Glomerular endothelial cell (primary cell): ENCODE results near the gene PSMG3. TPM values are rescaled to one million over a fixed set of nuclear protein-coding genes. Genes with fewer than 3 reads are reported as not detected.

ENCODE experiments used
- DNase-seq: peaks from one replicate; pipeline ENCODE4 v3.0.0-alpha.2; 2011; ENCODE audit warnings: low read depth, low spot score; ENCODE audit errors: extremely low read depth
- total RNA-seq: library from RNA; depleted of rRNA; stranded (reverse); fragments of >200 nt; gene quantifications from 2 replicates; pipeline ENCODE4 v1.2.3, GENCODE V29; 2015

Gene PSMG3, protein sequence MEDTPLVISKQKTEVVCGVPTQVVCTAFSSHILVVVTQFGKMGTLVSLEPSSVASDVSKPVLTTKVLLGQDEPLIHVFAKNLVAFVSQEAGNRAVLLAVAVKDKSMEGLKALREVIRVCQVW
- total RNA-seq, result 32.3 and 45.6 TPM in 2 replicates

DNA sequence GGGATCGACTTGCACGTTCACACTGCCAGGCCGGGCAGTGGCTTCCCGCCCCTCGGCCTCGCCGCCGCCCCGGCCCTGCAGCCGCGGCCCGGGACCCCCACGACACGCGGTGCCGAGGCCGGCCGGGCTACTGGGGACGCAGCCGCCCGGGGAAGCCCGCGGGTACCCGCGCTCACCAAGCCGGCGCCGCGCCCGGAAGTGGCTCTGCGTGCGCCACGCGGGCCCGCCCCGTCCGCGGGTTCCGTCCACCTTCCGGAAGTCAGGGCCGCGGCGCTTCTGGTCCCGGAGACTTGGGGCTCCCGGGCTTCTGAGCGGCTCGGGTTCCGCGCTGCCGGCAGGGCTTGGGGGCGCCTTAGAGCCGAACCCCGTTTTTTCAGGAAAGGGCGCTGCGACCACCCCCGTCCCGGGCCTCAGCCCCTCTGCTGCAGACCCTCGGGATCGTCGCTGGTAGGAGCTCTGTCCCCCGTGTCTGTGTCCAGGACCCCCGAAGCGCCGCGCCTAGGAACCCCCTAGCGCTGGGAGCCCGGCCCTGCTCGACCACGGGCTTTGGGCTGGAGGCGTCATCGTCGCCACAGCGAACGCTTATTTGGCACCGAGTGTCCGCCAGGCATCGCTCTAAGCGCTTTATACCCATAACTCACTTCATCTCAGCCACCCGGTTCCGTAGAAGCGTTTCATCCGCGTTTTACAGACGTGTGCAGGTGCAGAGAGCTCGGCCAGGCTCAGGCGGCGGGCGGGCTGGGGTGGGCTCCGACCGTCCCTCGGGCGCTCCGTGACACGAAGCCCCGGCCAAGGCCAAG, at the start of gene PSMG3:
Gene PSMG3 (minus strand): TSS at position 200 of the 800 bp plus-strand sequence. CDS start 693 bp downstream, outside the sequence.
- peak; percentile 23 for DNase-seq

DNA sequence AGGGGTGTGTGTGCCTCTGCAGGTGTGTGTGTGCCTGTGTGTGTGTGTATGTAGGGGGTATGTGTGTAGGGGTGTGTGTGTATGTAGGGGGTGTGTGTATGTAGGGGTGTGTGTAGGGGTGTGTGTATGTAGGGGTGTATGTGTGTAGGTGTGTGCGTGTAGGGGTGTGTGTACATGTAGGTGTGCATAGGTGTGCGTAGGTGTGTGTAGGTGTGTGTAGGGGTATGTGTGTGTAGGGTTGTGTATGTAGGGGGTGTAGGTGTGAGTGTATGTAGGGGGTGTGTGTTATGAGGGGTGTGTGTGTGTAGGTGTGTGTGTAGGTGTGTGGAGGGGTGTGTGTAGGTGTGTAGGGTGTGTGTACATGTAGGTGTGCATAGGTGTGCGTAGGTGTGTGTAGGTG, 48.6 kb upstream of the PSMG3 start:
- DNase-seq, result no peak

DNA sequence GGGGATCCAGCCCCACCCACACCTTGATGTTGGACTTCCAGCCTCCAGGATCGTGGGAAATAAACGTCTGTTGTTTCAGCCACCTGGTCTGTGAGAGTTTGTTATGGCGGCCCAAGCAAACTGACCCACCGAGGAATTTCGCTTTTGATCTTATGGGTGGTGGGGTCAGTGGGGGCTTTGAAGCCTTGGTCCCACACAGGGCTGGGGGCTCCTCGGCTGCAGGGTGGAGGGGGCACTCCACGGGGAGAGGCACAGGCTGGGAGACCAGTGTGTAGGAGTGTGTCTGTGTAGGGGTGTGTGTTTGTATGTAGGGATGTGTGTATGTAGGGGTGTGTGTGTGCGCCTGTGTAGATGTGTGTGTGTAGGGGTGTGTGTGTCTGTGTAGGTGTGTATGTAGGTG, 48.1 kb upstream of the PSMG3 start:
- DNase-seq, result no peak

DNA sequence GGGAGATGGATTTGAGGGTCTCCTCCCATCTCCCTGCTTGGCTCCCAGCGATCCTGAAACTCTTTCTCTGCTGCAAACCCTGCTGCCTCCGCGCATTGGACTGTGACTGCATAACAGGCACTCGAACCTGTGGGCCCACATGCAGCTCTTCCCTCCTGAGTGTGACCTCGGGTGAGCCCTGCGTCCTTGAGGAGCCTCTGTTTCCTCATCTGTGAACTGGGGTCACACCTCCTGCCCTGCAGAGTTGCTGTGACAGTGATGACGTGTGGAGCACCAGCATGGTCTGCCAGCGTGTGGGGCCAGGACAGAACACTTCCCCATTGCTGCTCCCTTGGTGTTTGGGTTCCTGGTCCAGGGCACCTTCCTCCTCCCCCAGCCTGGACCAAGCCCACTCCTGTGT, 46.9 kb upstream of the PSMG3 start:
- DNase-seq, result no peak

DNA sequence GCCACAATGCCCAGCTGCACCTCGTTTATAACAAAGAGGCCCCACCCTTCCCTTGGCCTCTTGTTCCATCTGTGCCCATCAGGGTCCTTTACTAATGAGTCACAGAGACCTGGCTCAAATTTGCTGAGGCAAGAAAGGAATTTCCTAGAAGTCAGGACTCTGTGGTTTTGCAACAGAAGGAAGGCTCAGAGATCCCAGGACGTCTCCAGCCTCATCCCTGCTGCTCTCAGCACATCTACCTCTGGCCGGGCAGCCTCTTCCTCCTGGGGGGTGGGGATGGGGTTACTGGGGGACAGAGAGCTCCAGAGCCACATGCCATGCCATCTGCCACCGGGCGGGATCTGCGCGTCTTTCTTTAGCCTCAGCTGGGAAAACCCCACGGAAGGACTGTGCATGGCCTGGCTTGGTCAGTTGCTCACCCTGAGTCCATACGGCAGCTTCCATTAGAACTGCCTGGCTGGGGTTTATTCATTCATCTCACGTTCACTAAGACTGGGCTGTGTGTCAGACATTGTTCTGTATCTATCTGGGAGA, 41.9 kb upstream of the PSMG3 start:
- DNase-seq, result no peak

DNA sequence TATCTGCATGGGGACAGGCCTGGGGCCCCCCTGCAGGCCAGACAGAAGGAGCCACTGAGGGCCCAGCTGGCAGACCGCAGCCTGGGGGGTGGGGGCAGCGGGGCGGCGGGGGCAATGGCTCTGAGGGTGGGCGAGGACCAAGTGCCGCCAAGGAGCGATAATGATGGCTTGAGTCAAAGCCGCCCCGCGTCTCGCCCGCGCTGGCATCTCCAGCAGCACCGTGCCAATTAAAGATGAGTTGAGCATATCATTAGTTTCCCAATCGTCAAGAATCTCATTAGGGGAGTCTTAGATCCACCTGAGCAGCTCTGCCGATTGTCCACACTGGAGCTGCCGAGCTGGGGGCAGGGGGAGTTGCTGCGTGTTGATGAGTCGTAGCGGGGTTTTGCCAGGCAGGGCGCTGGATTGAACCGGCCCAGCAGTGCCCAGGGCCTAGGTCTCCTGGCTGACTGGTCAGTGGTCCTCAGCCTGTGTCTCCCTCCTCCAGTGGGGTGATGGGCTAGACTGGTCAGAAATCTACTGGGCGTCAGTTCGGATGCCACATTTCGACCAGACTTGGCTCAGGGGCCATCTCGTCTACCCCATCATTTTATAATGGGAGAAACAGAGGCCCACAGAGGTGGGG, 41.0 kb upstream of the PSMG3 start:
- no peak for DNase-seq

DNA sequence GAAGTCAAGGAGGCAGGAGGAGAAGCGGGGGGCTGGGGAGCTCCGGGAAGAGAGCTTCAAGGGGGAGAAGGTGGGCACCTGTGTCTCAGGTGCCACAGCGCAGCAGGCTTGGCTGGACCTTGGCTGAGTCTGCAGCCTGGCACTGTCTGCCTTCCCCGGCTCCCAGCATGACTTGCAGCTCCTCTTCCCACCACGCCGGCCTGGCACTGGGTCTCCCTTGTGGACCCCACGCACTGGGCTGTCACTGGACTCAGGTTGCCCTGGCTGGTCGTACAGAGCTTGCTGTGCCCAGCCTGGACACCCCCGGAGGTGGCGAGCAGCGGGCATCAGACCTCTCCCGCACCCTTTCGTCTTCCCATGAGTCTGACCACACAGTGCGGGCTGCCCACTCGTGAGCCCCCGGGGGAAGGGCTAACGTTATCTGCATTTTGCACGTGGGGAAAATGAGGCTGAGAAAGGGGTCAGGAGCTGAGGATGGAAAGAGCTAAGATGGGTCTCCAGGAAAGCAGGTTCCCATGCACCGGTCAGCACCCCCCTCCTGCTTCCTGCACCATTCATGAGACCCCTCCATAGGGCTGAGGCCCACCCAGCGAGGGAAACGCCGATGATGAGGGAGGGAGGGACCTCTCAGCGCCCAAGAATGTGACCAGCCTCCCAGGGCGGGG, 40.3 kb upstream of the PSMG3 start:
- DNase-seq, result no peak

DNA sequence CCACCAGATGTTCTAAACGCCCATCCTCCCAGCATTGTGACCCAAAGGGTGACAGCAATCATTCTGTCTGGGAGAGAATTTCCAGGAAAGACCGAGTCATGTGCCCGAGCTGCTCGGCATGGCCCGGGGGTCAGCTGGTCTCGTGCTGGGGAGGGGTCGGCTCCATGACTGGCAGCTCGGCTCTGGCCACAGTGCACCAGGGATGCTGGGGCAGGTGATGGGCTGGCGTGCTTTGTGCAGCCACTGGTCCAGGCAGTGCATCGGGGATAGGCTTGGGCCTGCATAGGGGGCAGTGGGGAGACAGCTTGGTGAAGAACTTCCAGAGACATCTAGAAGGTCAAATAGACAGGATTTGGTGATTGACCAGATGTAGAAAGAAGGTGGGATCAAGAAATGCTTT, 39.2 kb upstream of the PSMG3 start:
- no peak for DNase-seq

DNA sequence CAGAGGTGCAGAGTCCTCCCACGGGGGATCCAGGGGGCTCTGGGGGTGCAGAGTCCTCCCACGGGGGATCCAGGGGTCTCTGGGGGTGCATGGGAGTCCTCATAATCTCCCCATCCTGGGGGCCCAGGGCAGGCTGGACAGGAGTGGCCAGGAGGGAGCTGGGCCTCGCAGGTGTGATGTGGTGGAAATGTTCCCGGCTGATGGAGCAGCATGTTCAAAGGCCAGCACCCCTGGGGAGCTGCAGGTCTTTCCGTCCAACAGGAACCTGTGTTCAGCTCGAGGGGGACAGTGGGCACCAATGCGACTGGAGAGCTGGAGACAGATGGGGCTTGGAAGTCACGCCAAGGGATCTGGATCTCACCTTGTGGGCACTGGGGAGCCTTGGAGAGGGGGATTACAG, 38.5 kb upstream of the PSMG3 start:
- DNase-seq, result no peak

DNA sequence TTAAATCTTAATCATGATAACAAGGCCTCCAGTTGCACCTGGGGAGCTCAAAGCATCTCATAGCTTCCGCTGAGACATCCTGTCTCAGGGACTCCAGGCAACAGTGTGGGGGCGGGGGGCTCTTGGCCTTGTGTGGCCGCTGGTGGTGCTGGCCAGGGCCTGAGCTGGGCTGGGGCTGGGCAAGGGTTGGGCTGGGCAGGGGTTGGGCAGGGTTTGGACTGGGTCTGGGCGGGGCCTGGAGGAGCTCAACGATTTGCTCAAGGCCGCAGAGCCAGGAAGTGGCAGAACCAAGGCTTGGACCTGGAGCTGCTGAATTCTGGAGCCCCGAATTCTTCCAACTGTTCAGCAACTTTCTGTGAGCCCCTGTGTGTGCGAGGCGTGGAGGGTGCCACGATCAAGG, 37.9 kb upstream of the PSMG3 start:
- no peak for DNase-seq

DNA sequence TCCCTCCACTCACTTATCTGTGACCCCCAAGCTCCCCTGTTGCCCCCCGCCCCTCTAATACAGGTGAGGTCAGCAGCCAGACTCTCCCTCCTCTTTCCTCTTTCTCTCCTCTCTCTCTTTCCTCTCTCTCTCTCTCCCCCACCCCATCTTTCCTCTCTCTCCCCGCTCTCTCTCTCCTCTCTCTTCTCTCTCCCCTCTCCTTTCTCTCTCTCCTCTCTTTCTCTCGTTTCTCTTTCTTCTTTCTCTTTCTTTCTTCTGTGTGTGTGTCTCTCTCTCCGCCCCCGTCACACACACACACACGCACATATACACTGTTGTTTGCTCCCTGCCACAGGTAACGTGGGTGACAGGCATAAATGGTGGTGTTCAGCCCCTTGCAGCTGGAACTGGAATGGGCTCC, 37.2 kb upstream of the PSMG3 start:
- DNase-seq, result no peak

DNA sequence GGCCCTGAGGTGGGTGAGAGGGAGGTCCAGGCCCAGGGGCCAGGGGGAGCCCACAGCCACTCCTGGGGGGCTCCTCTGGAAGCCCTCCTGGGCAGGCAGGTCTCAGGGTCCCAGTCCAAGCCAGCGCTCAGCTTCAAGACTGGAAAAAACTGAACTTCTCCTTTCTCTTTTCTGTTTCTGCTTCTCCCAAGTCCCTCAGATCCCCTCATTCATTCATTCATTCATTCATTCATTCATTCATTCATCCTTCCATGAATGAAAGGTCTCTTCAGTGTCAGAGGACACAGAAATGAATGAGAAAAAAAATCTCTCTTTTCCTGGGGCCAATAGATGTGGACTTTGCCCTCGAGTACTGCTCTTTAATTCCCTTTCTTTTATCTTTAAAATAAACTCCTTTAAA, 34.6 kb upstream of the PSMG3 start:
- DNase-seq, result no peak

DNA sequence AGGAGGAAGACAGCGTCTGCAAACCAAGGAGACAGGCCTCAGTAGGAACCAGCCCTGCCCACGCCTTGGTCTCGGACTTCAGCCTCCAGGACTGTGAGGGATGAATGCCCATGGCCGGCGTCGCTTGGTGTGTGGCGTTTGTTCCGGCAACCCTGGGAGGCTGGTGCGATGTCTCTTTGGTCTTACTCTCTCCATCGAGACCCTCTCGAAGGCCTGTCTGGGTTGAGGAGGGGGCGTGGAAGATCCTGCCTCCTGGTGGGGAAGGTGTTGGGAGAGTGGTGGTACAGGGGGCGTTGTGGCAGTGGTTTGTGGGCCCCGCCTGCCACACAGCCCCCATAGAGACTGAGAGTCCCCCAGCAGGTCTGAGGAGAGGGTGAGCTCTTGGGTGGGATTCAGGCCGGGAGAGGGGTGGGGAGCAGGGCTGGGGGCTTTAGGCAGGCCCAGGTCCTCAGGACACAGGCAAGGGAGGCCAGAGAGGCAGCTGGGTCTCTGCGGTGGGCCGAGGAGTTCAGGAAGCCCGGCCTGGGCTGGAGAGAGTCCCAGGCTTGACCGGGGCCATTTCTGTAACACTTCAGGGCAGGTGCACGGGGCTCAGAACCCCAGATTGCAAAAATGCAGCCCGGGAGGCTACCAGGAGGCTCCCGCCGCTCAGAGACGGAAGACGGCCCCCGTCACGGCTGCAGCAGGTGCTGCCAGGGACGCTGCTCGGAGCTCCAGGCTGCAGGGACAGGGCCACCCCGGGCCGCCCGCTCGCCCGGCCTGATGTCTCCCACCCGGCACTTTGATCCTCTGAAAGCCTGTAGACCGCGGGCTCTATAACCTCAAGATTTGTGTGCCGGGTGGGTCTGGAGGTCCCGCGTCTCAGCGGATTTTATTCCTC, 33.8 kb upstream of the PSMG3 start:
- DNase-seq, result no peak

DNA sequence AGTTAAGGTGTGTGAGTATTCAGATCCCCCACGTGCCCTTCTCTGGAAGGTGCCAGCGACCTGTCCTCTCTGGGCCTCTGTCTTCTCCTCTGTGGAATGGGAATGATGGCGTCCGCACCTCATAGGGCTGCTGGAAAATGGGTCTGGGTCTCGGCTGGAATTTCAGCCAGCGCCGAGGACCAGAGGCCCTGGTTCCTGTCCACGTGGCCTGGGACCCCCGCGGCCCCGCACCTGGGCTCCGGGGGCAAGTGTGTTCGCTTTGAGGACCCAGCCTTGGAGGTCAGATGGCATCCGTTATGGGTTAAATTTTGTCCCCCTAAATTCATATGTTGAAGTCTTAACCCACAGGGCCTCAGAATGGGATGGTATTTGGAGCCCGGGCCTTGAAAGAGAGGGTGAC, 32.6 kb upstream of the PSMG3 start:
- no peak for DNase-seq

DNA sequence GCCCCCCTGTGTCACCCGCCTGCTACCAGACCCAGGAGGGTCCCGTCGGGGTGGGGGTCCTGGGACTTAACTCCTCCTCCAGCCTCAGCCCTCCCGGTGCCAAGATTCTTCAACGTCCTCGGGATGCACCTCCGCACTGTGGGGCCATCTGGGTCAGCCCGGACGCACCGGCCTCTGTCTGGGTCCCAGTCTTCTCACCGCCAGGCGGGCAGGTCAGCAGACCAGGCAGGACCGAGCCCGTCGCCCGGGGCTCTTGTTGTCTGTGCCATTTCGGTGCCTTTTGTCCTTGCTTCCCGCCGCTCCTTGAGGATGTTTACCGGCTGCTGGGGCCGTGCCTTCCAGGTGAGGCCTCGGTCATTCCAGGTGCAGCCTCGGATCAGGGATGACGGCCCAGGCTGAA, 32.1 kb upstream of the PSMG3 start:
- no peak for DNase-seq

DNA sequence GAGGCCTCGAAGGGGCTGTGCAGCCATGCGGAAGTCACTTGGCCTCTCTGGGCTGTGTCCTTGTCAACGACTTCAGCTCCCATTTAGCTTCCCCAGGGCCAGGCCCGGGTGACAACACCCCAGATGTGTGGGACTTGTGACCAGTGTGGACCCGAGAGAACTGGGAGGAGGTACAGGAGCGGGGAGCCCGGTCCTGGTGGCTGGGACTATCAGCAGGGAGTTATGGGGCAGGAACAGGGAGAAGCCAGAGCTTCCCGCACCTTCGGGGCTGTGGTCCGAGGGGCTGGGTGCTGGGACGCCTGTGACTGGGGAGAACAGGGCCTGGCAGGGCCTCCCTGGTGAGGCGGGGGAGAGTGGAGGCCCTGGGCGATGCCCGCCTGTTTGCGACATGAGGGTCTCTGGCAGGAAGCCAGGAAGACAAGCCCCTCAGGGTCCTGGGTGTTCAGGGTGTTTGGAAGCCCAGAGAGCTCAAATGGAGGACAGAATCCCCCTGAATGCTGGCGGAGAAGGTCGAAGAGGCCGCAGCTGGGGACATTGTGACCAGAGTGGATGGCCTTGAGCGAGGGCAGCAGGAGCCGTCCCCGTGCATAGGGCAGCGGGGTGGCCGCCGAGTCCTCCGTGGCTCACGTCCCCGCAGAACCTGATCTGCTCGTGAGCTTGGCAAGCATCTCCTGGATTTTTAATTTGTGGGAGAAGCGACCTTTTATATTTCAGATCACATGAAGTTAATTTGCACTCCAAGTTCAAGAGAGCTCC, 30.0 kb upstream of the PSMG3 start:
- DNase-seq, result no peak

DNA sequence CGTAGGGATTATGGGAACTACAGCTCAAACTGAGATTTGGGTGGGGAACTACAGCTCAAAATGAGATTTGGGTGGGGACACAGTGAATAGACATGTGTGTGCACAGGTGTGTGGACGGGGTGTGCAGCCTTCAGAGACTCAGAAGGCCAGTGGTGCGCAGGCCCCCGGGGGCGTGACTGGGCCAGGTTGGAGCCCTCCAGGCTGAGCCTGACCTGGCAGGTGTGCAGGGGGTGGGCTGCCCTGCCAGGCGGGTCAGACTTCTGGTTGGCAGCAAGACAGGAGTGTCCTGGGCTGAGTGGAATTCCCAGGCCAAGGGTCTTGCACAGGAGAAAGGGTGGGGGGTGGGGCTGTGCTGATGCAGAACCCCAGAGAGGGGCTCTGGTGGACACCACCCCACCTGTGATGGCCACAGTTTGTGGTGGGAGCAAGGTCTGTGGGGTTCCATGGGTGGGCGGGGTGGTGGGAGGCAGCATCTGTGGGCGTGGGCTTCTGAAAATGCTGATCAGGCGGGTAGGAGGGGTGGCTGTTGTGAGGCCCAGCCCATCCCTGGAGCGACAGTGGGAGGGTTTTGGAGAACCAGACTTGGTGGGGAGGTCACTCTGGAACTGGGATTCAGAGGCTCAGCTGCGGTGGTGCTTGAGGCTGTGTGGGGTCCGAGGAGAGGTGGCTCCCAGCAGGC, 29.3 kb upstream of the PSMG3 start:
- no peak for DNase-seq

DNA sequence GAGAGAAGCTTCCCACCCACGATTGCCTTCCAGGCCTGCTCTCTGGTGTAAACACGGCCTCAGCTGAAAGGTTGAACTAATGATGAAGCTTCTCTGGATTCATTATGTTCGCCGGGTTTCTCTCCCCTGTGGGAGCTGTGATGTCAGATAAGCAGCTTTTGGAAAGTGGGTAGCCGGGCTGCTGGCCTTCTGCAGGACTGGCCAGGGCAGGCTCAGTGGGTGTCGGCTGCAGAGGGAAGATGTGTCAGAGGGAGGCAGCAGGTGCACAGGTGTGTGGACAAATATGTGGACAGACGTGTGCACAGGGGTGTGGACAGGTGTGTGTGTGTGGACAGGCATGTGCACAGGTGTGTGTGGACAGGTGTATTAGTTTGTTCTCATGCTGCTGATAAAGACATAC, 28.5 kb upstream of the PSMG3 start:
- no peak for DNase-seq

DNA sequence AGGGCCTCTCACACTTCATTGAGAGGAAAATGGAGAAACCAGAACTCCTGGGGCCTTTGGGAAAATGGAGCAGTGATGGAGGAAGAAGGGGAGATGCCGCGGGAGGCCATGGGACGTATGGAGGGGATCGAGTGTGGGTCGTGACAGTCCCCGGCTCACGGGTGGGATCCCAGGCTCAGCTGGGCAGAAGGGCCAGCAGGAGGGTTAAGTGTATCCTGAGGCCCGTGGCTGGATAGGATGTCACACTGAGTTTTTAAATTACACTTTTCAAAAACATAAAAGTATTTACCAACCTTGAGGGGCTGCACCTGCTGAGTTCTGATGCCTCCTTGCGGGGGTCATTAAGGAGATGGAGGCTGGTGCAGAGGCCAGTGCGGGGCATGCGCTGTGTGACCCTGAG, 28.0 kb upstream of the PSMG3 start:
- no peak for DNase-seq
